T-helper 2 cell treated with Interferon-gamma antibody and Interleukin-4, amounts not matched to agents 100 ng/mL and 5 ng/mL, for 36 hours (primary cell): Measurements from ENCODE around the gene CCR1. TPM values are rescaled to one million over a fixed set of nuclear protein-coding genes. Genes with fewer than 3 reads are reported as not detected.

Source experiments
- intact Hi-C: fragments of 100-400 bp; cut with micrococcal nuclease; formaldehyde crosslinking; loops from one replicate; pipeline ENCODE4 v1.15.1; 2023
- total RNA-seq: library from RNA; stranded (reverse); gene quantifications from 2 replicates; pipeline ENCODE4 v1.2.3, GENCODE V29; 2022

The CCR1 gene
- total RNA-seq, 1 donor from 2014 or later = 3.7 TPM

DNA sequence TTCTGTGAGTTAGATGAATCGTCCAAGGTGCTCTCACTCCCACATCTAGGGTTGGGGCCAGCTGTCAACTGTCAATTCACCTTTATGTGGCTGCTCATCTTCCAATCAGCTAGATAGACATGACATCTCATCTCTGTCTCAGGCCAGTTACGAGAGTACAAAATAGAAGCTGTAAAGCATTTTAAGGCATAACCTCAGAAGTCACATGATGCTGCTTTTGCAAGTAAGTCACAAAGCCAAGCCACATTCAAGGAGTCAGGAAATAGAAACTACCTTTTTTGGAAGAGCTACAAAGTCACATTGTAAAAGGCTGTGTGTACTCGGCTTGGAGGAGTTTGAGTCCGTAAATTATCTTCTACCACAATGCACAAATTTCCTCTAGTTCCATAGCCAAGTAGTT, 5.1 kb upstream of the CCR1 start:
- intact Hi-C loops = loop anchor here (5.0 kb wide), 1 partner anchor 64 kb away; no protein-coding TSS in a partner anchor

DNA sequence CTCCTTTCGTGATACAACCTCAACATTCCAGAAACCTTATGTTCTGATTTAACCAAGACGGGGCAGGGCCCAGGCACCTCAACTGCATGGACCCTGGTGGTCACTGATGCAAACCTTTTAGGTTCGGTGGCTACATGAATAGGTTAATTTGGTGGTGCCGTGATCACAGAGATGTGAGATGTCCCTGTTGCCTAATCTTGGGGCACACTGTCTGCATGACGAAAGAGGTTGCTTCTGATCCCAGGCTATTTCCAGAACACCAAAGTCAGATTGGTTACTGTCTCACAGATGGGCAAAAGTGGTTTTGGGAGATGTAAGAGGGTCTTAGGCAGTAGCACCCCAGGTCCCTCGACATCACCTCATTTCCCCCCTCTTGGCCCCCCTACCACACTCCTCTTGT, 4.0 kb upstream of the CCR1 start:
- intact Hi-C loops = loop anchor here (5.0 kb wide), 1 partner anchor 65 kb away; no protein-coding TSS in a partner anchor

DNA sequence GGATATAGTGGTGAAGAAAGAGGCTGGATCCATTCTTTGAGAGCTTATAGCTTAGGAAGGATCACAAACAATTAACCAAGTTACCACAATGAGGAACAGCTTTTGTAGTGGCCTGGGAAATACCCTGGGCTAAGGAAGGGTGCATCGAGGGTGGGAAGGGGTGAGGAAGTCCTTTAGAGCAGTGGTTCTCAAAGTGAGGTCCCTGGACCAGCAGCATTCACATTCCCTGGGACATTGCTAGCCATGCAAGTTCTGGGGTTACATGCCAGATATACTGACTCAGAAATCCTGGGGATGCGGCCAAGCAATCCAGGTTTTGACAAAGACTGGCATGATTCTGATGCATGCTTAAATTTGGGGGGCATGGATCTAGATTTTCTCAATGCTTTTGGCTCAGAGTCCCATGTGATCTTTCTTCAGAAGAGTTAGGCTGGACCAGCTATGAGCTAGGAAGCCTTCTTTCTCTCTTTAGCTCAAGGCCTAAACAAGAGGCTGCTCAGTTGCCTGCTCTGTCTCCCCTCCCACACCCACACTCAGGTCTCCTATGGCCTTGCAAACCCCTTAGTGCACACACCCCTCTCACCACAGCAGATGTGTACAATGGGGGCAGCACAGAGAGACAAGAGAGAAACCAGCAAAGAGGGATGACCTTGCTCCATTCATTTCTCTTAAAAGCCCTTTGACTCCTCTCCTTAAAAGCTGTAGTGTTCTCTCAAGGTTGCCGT, 1.8 kb upstream of the CCR1 start:
- intact Hi-C loops = loop anchor here (2.0 to 10.0 kb wide), 4 partner anchors 67 to 265 kb away; partner anchors contain the start of genes CCR5 and CXCR6

DNA sequence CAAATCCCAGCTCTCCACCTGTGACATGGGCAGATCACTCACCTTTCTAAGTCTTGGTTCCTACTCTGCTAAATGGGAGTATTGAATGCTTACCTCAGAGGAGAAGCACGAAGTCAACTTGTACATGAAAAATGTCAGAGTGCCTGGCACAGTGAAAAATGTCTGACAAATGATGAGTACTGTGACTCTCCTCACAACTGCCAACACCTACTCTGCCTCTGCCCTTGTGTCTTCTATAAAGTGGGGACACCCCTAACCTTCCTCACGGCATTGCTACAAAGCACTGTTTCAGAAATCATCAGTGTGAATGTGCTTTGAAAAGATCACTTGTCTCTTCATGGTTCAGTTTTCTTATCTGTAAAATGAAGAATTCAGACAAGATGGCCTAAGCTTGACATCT, 940 bp upstream of the CCR1 start:
- intact Hi-C loops = loop anchor here (2.0 to 10.0 kb wide), 3 partner anchors 112 to 264 kb away; partner anchors contain the start of genes CCR5 and CXCR6

DNA sequence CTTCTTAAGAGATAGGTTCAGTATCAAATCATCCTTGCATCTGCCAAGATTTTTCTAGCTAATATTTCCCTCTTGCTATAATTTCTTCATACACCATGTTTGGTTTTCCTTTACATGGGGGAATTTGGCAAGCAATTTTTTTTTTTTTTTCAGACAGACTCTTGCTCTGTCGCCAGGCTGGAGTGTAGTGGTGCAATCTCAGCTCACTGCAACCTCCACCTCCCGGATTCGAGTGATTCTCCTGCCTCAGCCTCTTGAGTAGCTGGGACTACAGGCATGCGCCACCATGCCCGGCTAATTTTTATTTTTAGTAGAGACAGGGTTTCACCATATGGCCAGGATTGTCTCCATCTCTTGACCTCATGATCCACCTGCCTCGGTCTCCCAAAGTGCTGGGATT, 599 bp downstream of the CCR1 start:
- intact Hi-C loops = loop anchor here (5.0 to 10.0 kb wide), 2 partner anchors 110 to 263 kb away; partner anchors contain the start of gene CXCR6

DNA sequence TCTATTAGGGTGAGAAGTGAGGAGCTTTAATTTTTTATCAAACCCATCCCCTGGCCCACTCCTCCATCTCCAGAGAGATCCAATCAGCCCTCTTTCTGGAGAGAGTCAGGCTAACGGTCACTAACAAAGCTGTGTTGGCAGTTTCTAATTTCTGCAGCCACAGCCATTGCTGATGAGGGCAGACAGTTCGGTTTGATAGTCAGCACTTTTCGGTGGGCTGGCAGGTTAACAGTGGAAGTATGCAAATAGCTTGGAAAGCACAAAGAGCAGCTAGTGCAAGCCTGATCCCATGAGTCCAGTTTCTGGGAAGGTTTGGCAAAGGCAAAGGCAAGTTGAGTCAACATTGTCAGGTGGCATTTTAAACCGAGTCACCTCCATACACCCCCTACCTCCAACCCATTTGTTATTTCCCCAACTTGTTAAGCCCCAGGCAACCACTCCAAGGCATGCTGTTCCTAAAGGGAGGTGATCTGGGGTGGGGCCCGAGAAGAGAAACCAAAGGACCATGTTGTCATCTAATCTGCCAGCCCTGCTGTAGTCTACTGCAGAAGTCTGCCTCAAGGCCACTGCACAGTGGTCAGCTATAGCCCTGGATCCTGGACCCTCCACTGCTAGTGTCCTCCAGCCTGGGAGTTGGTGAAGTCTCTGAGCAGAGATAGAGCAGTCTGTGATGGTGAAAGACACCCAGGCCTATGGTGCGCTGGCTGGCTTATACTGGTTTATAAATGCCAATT, 1.7 kb downstream of the CCR1 start:
- intact Hi-C loops = loop anchor here (5.0 to 10.0 kb wide), 2 partner anchors 109 to 262 kb away; partner anchors contain the start of gene CXCR6

DNA sequence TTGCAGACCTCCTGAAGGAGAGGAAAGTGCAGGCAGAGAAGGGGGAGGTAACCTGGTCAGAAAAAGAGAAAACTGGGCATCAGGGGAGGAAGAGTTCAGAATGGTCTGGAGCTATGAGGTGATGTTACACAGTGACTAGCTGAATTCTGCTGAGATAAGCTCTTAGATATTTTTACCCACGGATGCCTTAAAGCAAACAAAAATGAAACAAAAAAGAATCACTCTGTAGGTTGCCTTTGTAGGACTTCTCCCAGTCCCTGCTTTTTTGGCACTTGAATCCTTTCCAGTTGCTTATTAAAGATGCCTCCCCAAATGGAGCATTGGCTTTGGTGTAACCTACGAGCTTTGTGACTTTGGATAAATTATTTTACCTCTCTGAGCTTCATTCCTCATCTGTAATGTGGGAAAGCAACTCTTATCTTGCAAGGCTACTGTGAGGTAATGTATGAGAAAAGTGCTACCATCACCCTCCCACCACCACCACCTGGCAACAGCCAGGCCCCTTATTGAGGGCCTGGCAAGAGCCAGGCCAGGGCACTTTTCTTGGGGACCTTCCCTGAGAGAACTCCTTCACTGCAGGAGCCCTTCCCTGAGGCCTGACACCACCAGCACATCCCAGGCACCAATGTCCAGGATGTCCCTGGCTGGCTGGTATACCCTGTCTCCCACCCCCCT, 2.7 kb downstream of the CCR1 start:
- intact Hi-C loops = loop anchor here (5.0 to 10.0 kb wide), 2 partner anchors 108 to 261 kb away; partner anchors contain the start of gene CXCR6

DNA sequence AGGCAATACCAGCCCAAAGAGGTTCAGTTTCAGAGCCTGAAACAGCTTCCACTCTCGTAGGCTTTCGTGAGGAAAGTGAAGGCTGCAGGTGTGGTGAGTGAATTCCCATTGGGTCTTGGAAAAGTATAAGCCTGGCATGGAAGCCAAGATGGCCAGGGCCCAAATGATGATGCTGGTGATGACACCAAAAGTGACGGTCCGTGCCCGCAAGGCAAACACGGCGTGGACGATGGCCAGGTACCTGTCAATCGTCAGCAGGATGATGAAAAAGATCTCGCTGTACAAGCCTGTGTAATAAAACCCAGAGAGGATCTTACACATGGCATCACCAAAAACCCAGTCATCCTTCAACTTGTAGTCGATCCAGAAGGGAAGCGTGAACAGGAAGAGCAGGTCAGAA, 4.4 kb downstream of the CCR1 start:
- intact Hi-C loops = loop anchor here (10.0 kb wide), 1 partner anchor 259 kb away; the partner anchor contains the start of gene CXCR6

DNA sequence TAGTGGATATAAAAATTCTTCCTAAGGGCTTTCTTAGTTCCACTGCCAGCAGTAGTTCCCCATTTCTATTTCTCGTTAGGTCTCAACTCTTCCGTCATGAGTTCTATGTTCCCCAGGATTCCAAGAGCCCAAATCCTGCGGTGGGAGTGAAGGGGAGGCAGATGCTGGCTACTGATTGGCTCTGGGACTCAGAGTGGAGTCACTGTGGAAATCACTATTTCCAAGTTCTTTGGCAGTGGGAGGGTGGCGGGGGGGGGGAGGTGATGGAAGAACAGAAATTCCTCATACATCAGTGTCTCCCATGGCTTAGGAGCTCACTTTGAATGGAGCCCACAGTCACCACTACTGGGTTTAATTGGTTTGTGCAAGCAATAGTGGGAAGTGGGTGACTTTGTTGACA, 5.6 kb downstream of the CCR1 start:
- intact Hi-C loops = loop anchor here (10.0 kb wide), 1 partner anchor 258 kb away; the partner anchor contains the start of gene CXCR6

DNA sequence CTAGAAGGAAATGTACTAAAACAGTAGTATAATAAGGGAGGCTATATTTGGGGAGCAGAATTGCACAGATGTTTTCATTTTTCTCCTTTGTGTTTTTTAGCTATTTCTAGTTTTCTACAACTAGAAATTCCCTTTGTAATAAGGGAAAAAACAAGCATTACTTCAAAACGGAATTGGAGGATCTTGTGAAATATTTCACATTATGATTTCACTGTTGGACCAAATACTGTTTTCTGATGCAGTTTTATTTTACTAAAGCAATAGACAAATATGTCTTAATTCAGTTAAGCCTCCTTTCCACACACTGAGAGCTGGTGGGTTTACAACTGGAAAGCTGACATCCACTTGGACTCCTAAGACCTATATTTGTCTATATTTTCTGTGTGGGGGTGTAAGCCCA, 7.3 kb downstream of the CCR1 start:
- intact Hi-C loops = loop anchor here (10.0 kb wide), 1 partner anchor 256 kb away; the partner anchor contains the start of gene CXCR6

DNA sequence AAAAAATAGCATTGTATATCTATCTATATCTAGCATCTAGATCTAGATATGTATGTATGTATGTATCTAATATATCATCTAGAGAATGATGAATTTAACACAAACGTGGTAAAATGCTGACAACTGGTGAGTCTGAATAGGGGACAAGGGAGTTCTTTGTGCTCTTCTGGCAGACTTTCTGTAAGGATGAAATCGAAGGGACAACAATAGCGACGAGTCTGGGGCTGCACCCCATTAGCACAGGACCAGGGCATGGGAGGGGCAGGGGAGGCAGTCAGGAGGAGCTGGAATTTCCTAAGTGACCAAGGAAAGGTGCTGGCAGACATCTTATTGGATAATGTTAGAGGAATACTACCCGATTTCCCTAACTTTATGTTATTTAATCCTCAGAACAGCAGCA, 7.9 kb downstream of the CCR1 start:
- intact Hi-C loops = loop anchor here (10.0 kb wide), 1 partner anchor 255 kb away; the partner anchor contains the start of gene CXCR6

DNA sequence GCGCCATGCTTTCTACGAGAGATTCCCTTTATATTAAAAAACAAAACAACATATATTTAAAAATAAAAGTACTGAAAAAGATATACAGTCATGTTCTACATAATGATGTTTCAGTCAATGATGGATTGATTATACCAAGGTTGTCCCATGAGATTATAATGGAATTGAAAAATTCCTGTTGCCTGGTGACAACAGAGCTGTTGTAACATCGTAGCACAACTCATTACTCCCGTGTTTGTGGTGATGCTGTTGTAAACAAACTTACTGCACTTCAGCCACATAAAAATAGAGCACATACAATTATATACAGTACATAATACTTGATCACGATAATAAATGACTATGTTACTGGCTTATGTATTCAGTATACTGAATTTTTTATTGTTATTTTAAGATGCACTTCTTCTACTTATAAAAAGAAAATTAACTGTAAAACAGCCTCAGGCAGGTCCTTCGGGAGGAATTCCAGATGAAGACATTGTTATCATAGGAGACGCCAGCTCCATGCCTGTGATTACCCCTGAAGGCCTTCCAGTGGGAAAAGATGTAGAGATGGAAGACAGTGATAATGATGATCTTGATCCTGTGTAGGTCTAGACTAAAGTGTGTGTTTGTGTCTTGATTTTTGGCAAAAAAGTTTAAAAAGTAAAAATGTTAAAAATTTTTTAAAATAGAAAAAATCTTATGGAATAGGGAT, 11.7 kb downstream of the CCR1 start:
- intact Hi-C loops = no loop called here

DNA sequence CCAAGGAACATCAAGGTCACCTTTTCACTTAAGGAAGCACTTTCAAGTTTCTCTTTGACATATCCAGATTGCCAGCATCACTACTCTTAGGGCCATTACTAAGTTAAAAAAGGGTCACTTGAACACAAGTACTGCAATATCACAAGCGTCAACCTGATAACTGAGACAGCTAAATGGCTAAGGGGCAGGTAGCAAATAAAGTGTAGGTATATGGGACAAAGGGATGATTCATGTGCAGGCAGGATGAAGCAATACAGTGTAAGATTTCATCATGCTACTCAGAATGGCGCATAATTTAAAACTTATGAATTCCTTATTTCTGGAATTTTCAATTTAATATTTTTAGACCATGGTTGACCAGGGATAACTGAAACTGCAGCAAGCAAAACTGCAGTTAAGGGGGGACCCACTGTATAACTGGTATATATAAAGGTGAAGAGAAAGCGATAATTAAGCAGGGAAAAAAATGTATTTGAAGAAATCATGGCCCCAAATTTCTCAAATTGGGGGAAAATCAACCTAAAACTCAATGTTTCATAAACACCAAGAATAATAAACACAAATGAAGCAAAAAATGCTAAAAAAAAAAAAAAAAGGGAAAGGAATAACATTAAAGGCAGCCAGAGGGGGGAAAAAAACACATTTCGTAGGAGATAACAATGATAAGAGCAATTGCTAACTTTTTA, 13.1 kb downstream of the CCR1 start:
- intact Hi-C loops = no loop called here

DNA sequence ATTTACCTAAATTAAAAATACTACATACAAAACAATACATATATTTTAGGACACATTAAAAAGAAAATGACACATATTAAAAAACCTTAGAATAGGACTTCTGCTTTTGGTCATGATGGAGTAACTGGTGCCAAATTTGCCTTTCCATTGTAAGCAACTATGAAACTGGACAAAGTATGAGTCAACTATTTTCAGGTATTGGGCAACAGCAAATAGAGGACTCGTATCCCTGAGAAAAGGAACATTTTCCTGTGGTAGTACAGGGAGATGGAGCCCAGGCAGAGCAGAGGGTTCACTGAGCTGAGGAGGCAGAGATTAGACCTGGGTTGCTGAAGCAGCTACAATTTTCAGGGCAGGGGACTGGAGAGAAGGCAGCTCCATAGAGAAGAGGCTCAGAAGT, 14.7 kb downstream of the CCR1 start:
- intact Hi-C loops = no loop called here

DNA sequence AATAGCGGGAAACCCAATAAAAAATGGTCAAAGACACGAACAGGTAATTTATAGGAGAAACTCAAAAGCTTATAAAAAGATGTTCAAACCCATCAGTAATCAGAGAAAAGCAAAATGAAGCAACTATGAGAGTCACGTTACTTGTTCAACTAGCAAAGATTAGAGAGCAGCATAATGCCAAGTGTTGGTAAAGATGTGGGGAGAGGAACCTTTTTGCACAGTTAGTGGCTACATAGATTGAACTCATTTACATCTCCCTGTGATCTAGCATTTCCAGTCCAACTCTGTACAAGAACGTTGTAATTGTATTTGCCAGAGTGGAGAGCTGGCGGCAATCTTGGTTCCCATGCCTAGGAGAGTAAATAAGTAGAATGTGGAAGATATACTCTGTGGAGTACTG, 15.2 kb downstream of the CCR1 start:
- intact Hi-C loops = no loop called here

DNA sequence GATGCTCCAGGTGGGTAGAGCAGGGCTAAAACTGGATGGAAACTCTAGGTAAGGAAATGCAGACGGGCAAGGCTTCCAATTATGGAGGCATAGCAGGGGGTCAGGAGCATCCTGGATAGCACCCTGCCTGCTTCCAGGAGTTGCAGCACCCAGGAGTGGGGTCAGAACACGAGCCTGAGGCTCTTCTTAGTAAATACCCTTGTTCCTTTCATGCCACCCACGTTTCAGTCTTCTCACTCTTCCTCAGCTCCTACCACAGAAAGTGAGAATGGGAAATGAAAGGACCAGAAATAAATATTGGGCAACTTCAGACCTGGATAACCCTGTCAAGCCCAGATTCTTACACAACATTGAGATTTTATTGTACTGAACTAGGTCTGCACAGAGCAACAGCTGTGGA, 16.4 kb downstream of the CCR1 start:
- intact Hi-C loops = no loop called here

DNA sequence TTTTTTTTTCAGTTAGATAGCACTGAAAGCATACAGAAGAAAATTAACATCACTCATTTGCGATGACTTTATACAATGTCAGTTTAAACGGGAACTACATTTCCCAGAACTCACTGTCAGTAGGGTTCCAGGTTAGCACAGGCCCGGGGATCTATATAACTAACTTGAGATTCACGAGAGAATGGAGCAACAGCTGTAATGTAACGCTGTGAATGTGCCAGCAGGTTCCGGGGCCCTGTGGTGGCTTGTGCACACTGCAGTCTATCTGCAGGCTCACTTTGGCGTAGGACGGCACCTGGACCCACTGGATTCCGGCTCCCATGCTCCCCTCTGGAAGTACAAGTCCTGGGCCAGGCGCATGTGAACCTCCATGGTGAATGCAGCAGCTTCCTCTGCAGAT, 19.4 kb downstream of the CCR1 start:
- intact Hi-C loops = no loop called here

DNA sequence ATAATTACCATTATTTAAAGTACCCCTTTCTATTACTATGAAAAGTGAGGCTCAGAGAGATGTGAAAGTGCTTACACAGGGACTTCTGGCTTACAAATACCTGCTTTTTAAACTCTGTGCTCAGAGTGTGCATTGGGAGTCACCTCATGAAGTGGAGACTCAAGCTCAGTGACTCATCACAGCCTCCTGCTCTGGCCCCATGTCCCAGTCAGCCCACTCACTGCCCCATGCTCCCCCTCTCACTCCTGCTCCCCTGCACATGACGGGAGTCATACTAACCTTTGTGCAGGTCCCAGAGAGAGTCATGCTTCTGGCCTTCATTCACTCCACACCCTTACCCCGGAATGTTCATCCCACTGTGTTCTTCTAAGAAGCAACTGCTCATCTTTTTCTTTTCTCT, 20.2 kb downstream of the CCR1 start:
- intact Hi-C loops = no loop called here

DNA sequence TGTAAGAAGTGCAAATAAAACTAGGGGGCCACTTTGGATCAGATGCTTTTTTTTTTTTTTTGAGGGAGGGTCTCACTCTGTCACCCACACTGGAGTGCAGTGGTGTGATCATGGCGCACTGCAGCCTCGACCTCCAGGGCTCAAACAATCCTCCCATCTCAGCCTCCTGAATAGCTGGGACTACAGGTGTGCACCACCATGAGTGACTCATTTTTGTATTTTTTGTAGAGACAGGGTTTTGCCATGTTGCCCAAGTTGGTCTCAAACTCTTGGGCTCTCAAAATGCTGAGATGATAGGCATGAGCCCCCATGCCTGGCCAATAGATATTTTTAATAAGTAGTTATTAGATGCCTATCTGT, 20.8 kb downstream of the CCR1 start:
- intact Hi-C loops = no loop called here
